Trophoblast cell (in vitro differentiated cells and primary cell): ENCODE measurements around the gene KIF2C.

ENCODE experiments used
- DNase-seq, 2 donors: peaks; one replicate each; pipeline ENCODE4 v3.0.0-alpha.2; 2016
- H2AFZ ChIP-seq: 2 replicates; pipeline ENCODE4 v1.6.1; 2013; ENCODE audit warnings: low read length, moderate library complexity, mild to moderate bottlenecking; ENCODE audit not compliant: insufficient read depth, poor library complexity
- H2AK5ac ChIP-seq: 2 replicates; pipeline ENCODE4 v1.6.1; 2013; ENCODE audit warnings: mild to moderate bottlenecking, low read length
- H2BK120ac ChIP-seq: 2 replicates; pipeline ENCODE4 v1.6.1; 2013; ENCODE audit warnings: low read length, mild to moderate bottlenecking, moderate library complexity; ENCODE audit not compliant: insufficient read depth, poor library complexity
- H2BK12ac ChIP-seq: 2 replicates; pipeline ENCODE4 v1.6.1; 2013; ENCODE audit warnings: mild to moderate bottlenecking, low read length, moderate library complexity
- H2BK5ac ChIP-seq: 2 replicates; pipeline ENCODE4 v1.6.1; 2013; ENCODE audit warnings: low read length, low read depth, moderate library complexity, mild to moderate bottlenecking; ENCODE audit not compliant: poor library complexity
- H3K14ac ChIP-seq: 2 replicates; pipeline ENCODE4 v1.6.1; 2013; ENCODE audit warnings: mild to moderate bottlenecking, low read length
- H3K18ac ChIP-seq: 2 replicates; pipeline ENCODE4 v1.6.1; 2013; ENCODE audit warnings: mild to moderate bottlenecking, low read length
- H3K23ac ChIP-seq: 2 replicates; pipeline ENCODE4 v1.6.1; 2013; ENCODE audit warnings: low read length
- H3K27ac ChIP-seq: 2 replicates; pipeline ENCODE4 v1.5.1; 2013; ENCODE audit warnings: low read depth, mild to moderate bottlenecking, inconsistent platforms, low read length, moderate library complexity
- H3K27me3 ChIP-seq: 2 replicates; pipeline ENCODE4 v1.6.1; 2013; ENCODE audit warnings: inconsistent platforms, mild to moderate bottlenecking, low read length, moderate library complexity; ENCODE audit not compliant: insufficient read depth
- H3K36me3 ChIP-seq, 2 experiments: 1 replicate in 1 of 2; 2 replicates in 1 of 2; pipeline ENCODE4 v1.6.1; 2013; ENCODE audit warnings: low read length in 2 of 2, mild to moderate bottlenecking in 2 of 2, moderate library complexity in 1 of 2; ENCODE audit not compliant: insufficient read depth in 2 of 2, control insufficient read depth in 1 of 2
- H3K4ac ChIP-seq: 2 replicates; pipeline ENCODE4 v1.6.1; 2013; ENCODE audit warnings: low read depth, mild to moderate bottlenecking, low read length, moderate library complexity
- H3K4me1 ChIP-seq, 2 experiments: 1 replicate in 1 of 2; 2 replicates in 1 of 2; pipeline ENCODE4 v1.6.1; 2013; ENCODE audit warnings: low read length in 2 of 2, mild to moderate bottlenecking in 2 of 2, moderate library complexity in 1 of 2; ENCODE audit not compliant: insufficient read depth in 2 of 2, control insufficient read depth in 1 of 2
- H3K4me2 ChIP-seq: 2 replicates; pipeline ENCODE4 v1.6.1; 2013; ENCODE audit warnings: inconsistent platforms, mild to moderate bottlenecking, low read length, moderate library complexity
- H3K4me3 ChIP-seq: 2 replicates; pipeline ENCODE4 v1.5.1; 2013; ENCODE audit warnings: mild to moderate bottlenecking, low read depth, low read length, inconsistent platforms
- H3K79me1 ChIP-seq: one replicate; pipeline ENCODE4 v1.6.1; 2013; ENCODE audit warnings: low read length
- H3K79me2 ChIP-seq: 2 replicates; pipeline ENCODE4 v1.6.1; 2013; ENCODE audit warnings: low read length, mild to moderate bottlenecking; ENCODE audit not compliant: control insufficient read depth, insufficient read depth, poor library complexity
- H3K9ac ChIP-seq: 2 replicates; pipeline ENCODE4 v1.6.1; 2013; ENCODE audit warnings: mild to moderate bottlenecking, low read length
- H3K9me3 ChIP-seq: 2 replicates; pipeline ENCODE4 v1.6.1; 2013; ENCODE audit warnings: low read depth, mild to moderate bottlenecking, control low read depth, inconsistent platforms, low read length; ENCODE audit not compliant: insufficient read depth
- H4K12ac ChIP-seq: 2 replicates; pipeline ENCODE4 v1.6.1; 2013; ENCODE audit warnings: low read depth, mild to moderate bottlenecking, low read length, moderate library complexity
- H4K8ac ChIP-seq: 2 replicates; pipeline ENCODE4 v1.6.1; 2013; ENCODE audit warnings: low read depth, mild to moderate bottlenecking, low read length, moderate library complexity
- H4K91ac ChIP-seq: one replicate; pipeline ENCODE4 v1.6.1; 2013; ENCODE audit warnings: low read depth, mild to moderate bottlenecking, low read length, moderate library complexity
- WGBS: extraction: QIAGEN DNeasy Blood & Tissue Kit; methylation state at CpG from one replicate; pipeline ENCODE4 v1.1.7; 2013; ENCODE audit warnings: missing lambda C conversion rate; ENCODE audit not compliant: insufficient read length, insufficient coverage; ENCODE audit errors: extremely low coverage; 5-methylcytosine and 5-hydroxymethylcytosine counted together

Gene KIF2C

DNA sequence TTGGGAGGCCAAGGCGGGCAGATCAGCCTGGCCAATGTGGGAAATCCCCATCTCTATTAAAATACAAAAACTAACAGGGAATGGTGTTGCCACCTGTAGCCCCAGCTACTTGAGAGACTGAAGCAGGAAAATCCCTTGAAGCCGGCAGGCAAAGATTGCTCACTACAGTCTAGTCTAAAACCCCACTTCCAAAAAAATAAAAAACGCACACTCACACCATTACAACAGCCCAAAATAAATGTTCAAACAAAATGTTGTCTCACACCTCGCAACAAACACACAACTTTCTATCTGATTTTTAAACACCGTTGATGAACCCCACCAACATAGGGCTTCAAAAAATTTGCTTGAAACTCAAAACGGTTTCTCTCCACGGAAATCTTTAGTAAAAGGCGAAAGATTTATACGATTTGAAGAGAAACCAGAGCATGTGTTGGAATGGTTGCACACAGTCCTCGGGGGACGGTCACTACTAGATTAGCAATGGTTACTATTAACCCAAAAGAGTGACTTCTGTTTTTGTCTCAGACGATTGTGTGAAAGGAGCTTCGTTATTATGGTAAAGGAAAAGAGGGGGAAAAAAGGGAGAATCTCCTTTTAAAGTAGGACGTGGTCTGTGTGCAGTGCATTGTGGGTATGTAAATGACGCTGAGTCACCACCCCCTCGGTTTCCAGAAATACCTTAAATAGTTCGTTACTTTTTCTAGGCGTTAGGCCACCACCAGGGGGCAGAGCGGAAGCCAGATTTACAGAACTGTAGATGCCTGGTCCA lies 8.7 kb upstream of the KIF2C start, which contains the start of gene RNU5D-1:
Gene RNU5D-1 (minus strand): TSS at position 430 of the 772 bp plus-strand sequence.
- Histone ChIP-seq H2BK120ac (no peak within 1 kb of the TSS), H3K14ac (no peak within 1 kb of the TSS), H4K91ac (peak within 1 kb of the TSS; percentile 40), H4K12ac (no peak within 1 kb of the TSS), H3K23ac (no peak within 1 kb of the TSS), H2BK12ac (peak within 1 kb of the TSS; percentile 81), H3K27me3 (no peaks in the 10 kb centered on the region), H4K8ac (peak within 1 kb of the TSS; percentile 80), H3K9ac (no peak within 1 kb of the TSS), H3K4ac (no peak within 1 kb of the TSS), H2BK5ac (peak within 1 kb of the TSS; percentile 67), H3K4me2 (peak within 1 kb of the TSS; percentile 51), H3K36me3 (no peaks in the 10 kb centered on the region), H3K79me1 (peaks cover 3% of the 10 kb centered on the region), H3K9me3 (peaks cover 2% of the 10 kb centered on the region), H2AFZ (peak within 1 kb of the TSS; percentile 66), H3K4me3 (no peak within 1 kb of the TSS), H3K4me1 (peaks cover 6 to 8% of the 10 kb centered on the region in 2 experiments), H2AK5ac (no peak within 1 kb of the TSS), H3K18ac (no peak within 1 kb of the TSS), H3K79me2 (no peaks in the 10 kb centered on the region), H3K27ac (peak within 1 kb of the TSS; percentile 93)
- peak; percentile 97 to 100 for DNase-seq
- 100% methylated on average over 1 of the region's 19 CpGs for WGBS

DNA sequence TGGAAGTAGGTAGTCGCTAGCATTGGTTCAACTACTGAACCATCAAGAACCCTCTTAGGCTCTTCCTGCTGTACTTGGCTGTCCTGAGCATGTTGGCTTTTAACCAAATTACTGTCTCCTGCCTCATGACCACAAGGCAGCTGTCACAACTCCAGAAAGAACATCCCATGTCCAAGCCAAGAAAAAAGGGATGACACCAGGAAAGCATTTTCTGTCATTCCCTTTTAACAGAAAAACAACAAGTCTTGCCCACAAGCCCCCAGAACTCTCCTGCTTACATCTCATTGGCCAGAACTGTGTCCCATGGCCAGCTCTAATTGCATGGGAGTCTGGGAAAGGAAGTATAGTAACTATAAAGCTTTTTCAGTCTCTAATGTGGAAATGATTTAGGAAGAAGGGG lies 6.3 kb upstream of the KIF2C start:
- no peak overlapping the region for H3K4me3 ChIP-seq
- no CpG with 5 or more reads among the region's 1 CpG for WGBS
- peaks cover 3% of the 10 kb centered on the region for H3K79me1 ChIP-seq
- H3K18ac ChIP-seq: no peak overlapping the region
- H3K9me3 ChIP-seq: peaks cover 5% of the 10 kb centered on the region
- no peak overlapping the region for H4K8ac ChIP-seq
- H4K91ac ChIP-seq: no peak overlapping the region
- H3K4me1 ChIP-seq: peaks cover 2% of the 10 kb centered on the region in 2 experiments
- H3K79me2 ChIP-seq: no peaks in the 10 kb centered on the region
- H3K27ac ChIP-seq: no peak overlapping the region
- no peak overlapping the region for H3K23ac ChIP-seq
- H2AFZ ChIP-seq: no peak overlapping the region
- H2BK120ac ChIP-seq: no peak overlapping the region
- no peak overlapping the region for H4K12ac ChIP-seq
- H3K4ac ChIP-seq: no peak overlapping the region
- no peaks in the 10 kb centered on the region for H3K27me3 ChIP-seq
- DNase-seq: no peak
- H2BK5ac ChIP-seq: no peak overlapping the region
- H3K36me3 ChIP-seq: no peaks in the 10 kb centered on the region
- no peak overlapping the region for H3K9ac ChIP-seq
- H3K4me2 ChIP-seq: no peak overlapping the region
- H2BK12ac ChIP-seq: no peak overlapping the region
- no peak overlapping the region for H2AK5ac ChIP-seq
- no peak overlapping the region for H3K14ac ChIP-seq

DNA sequence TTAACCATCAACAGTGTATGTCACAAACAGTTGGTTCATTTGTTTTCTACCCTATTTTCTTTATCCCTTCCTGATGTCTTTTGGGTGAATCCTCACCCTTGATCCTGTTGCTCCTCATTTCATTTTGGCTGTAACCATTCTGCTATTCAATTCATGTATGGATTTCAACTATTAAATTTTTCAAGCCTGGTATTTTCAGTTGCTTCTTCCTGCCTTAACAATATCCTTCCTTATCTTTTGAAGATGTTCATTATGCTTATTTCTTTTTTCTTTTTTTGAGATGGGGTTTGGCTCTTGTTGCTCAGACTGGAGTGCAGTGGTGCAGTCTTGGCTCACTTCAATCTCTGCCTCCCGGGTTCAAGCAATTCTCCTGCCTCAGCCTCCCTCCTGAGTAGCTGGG lies 5.9 kb upstream of the KIF2C start:
- Histone ChIP-seq H2AFZ (no peak overlapping the region), H3K36me3 (no peaks in the 10 kb centered on the region), H2BK5ac (no peak overlapping the region), H3K23ac (no peak overlapping the region), H3K4me3 (no peak overlapping the region), H4K12ac (no peak overlapping the region), H3K18ac (no peak overlapping the region), H3K4ac (no peak overlapping the region), H3K9me3 (peaks cover 5% of the 10 kb centered on the region), H2BK12ac (no peak overlapping the region), H3K4me1 (peaks cover 2% of the 10 kb centered on the region in 2 experiments), H3K79me1 (peaks cover 3% of the 10 kb centered on the region), H3K9ac (no peak overlapping the region), H3K27me3 (no peaks in the 10 kb centered on the region), H4K8ac (no peak overlapping the region), H2BK120ac (no peak overlapping the region), H3K27ac (no peak overlapping the region), H2AK5ac (no peak overlapping the region), H3K14ac (no peak overlapping the region), H3K79me2 (no peaks in the 10 kb centered on the region), H3K4me2 (no peak overlapping the region), H4K91ac (no peak overlapping the region)
- WGBS: no CpG with 5 or more reads among the region's 1 CpG
- DNase-seq: no peak

DNA sequence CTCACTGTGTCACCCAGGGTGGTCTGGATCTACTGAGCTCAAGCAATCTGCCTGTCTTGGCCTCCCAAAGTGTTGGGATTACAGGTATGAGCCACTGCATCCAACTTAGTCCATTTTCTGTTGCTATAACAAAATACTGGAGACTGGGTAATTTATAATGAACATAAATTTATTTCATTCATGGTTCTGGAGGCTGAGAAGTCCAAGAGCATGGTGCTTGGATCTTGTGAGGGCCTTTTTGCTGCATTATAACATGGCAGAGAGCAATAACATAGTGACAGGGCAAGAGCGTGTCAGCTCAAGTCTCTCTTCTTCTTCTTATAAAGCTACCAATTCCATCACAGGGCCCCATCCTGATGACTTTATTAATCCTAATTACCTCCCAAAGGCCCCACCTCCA lies 3.6 kb upstream of the KIF2C start:
- Histone ChIP-seq H3K36me3 (no peaks in the 10 kb centered on the region), H3K79me2 (peaks cover 6% of the 10 kb centered on the region), H4K91ac (no peak overlapping the region), H4K12ac (no peak overlapping the region), H3K18ac (no peak overlapping the region), H4K8ac (no peak overlapping the region), H3K23ac (no peak overlapping the region), H2AFZ (no peak overlapping the region), H3K9ac (no peak overlapping the region), H3K9me3 (peaks cover 5% of the 10 kb centered on the region), H3K4me3 (no peak overlapping the region), H2BK5ac (no peak overlapping the region), H3K79me1 (peaks cover 10% of the 10 kb centered on the region), H2AK5ac (no peak overlapping the region), H3K4me1 (peaks cover 3 to 4% of the 10 kb centered on the region in 2 experiments), H3K27ac (no peak overlapping the region), H3K4me2 (no peak overlapping the region), H2BK120ac (no peak overlapping the region), H3K4ac (no peak overlapping the region), H3K27me3 (no peaks in the 10 kb centered on the region), H2BK12ac (no peak overlapping the region), H3K14ac (no peak overlapping the region)
- DNase-seq: no peak
- no CpG with 5 or more reads among the region's 1 CpG for WGBS
